HepG2 (cell line): ENCODE data around the gene PHC1. TPM values are rescaled to one million over a fixed set of nuclear protein-coding genes. Genes with fewer than 3 reads are reported as not detected.

Experiments
- ATAC-seq: fragments of 200-7000 bp; cut with Tn5 transposase; 3 replicates; pipeline ENCODE4 v1.9.1; 2020; ENCODE audit warnings: mild to moderate bottlenecking, moderate library complexity
- BruUV-seq: library from RNA; stranded (reverse); fragments of 400-500 nt; replicated peaks from 2 replicates; lab custom pipeline; 2021; lab: Mats Ljungman, UMichigan
- CTCF ChIA-PET: fragments of 300-600 bp; formaldehyde crosslinking; extraction: SDS; loops from one replicate; lab custom pipeline; 2021; ENCODE audit warnings: low total read pairs, inconsistent platforms, low intra/inter-chr PET ratio; lab: Yijun Ruan, JAX
- POLR2A ChIA-PET: fragments of 350-600 bp; sonication (Branson Sonifier 250); formaldehyde crosslinking; loops from one replicate; lab custom pipeline; 2020; ENCODE audit warnings: antibody characterized with exemption, inconsistent platforms; lab: Yijun Ruan, JAX
- DNase-seq: peaks from one replicate; pipeline ENCODE4 v3.0.0-alpha.2; 2015; ENCODE audit warnings: low spot score
- FAIRE-seq: peaks from 3 replicates; lab custom pipeline; 2011; peaks lifted over from hg19 to GRCh38; lab: Jason Lieb, UNC
- H2AFZ ChIP-seq: one replicate; pipeline ENCODE4 v1.6.1; 2011; ENCODE audit warnings: low read length, inconsistent platforms
- H3K27ac ChIP-seq: fragments of 300-600 bp; 3 replicates; pipeline ENCODE4 v1.8.0; 2011; ENCODE audit warnings: mixed run types, mild to moderate bottlenecking, mixed read lengths, low read length, inconsistent platforms; ENCODE audit not compliant: insufficient read depth; ENCODE audit errors: extremely low read length
- H3K27me3 ChIP-seq, 2 experiments: fragments of 200-600 bp in 1 of 2; 2 replicates in 1 of 2; 3 replicates in 1 of 2; pipeline versions ENCODE4 v1.6.0 to v1.8.0; 2011; ENCODE audit warnings: low read length in 2 of 2, mild to moderate bottlenecking in 2 of 2, moderate library complexity in 2 of 2, inconsistent platforms in 1 of 2; ENCODE audit not compliant: insufficient read depth in 2 of 2, control insufficient read depth in 1 of 2
- H3K36me3 ChIP-seq, 2 experiments: fragments of 200-600 bp in 1 of 2; replicated peaks in 1 of 2; 2 replicates in 1 of 2; 3 replicates in 1 of 2; pipeline versions ENCODE4 v1.5.1 to v1.8.0; 2011; ENCODE audit warnings: low read length in 2 of 2, inconsistent platforms in 1 of 2; ENCODE audit not compliant: insufficient read depth in 2 of 2, control insufficient read depth in 1 of 2
- H3K4me1 ChIP-seq: 2 replicates; pipeline ENCODE4 v1.5.1; 2012; ENCODE audit warnings: low read length, inconsistent platforms; ENCODE audit not compliant: insufficient read depth
- H3K4me2 ChIP-seq: 2 replicates; pipeline ENCODE4 v1.6.0; 2011; ENCODE audit warnings: low read depth, low read length, inconsistent platforms
- H3K4me3 ChIP-seq, 3 experiments: fragments of 200-600 bp in 1 of 3; sonication (generic), shearing (Covaris generic) in 1 of 3; replicated peaks in 1 of 3; 2 replicates each; pipeline ENCODE4 v1.5.1; 2011 to 2016; ENCODE audit warnings: low read length in 3 of 3, inconsistent platforms in 2 of 3, low read depth in 2 of 3, mild to moderate bottlenecking in 2 of 3, control low read depth in 1 of 3, mixed read lengths in 1 of 3; ENCODE audit not compliant: insufficient read depth in 1 of 3
- H3K79me2 ChIP-seq: one replicate; pipeline ENCODE4 v1.6.1; 2011; ENCODE audit warnings: low read length, inconsistent platforms; ENCODE audit not compliant: insufficient read depth
- H3K9ac ChIP-seq: 2 replicates; pipeline ENCODE4 v1.6.0; 2011; ENCODE audit warnings: mild to moderate bottlenecking, low read depth, low read length, inconsistent platforms; ENCODE audit not compliant: insufficient read depth
- H3K9me3 ChIP-seq: 2 replicates; pipeline ENCODE4 v1.5.1; 2012; ENCODE audit warnings: mild to moderate bottlenecking, low read length
- H4K20me1 ChIP-seq: 2 replicates; pipeline ENCODE4 v1.6.0; 2011; ENCODE audit warnings: inconsistent platforms, mild to moderate bottlenecking, low read length, moderate library complexity; ENCODE audit not compliant: insufficient read depth
- CBX5 ChIP-seq: sonication (generic); formaldehyde crosslinking; IDR thresholded peaks from 2 replicates; pipeline ENCODE4 v1.4.0; 2020; ENCODE audit warnings: missing genetic modification reagents, borderline replicate concordance
- CENPBD1 ChIP-seq: sonication (generic); formaldehyde crosslinking; IDR thresholded peaks from 2 replicates; pipeline ENCODE4 v1.8.0; 2022; ENCODE audit warnings: missing genetic modification reagents, low read depth, mild to moderate bottlenecking, borderline replicate concordance
- HOXA3 ChIP-seq: sonication (generic); formaldehyde crosslinking; IDR thresholded peaks from 2 replicates; pipeline ENCODE4 v1.5.0; 2020; ENCODE audit warnings: missing genetic modification reagents
- JUNB ChIP-seq: sonication (generic); formaldehyde crosslinking; IDR thresholded peaks from 2 replicates; pipeline ENCODE4 v1.8.0; 2022; ENCODE audit warnings: missing genetic modification reagents, mild to moderate bottlenecking, borderline replicate concordance
- MATR3 ChIP-seq: sonication (generic); formaldehyde crosslinking; IDR thresholded peaks from 2 replicates; pipeline ENCODE4 v1.4.0; 2020; ENCODE audit warnings: missing genetic modification reagents
- POLR2AphosphoS5 ChIP-seq: IDR thresholded peaks from 2 replicates; pipeline ENCODE4 v1.6.1; 2012; ENCODE audit warnings: low read depth, low read length
- TOPORS ChIP-seq: sonication (generic); formaldehyde crosslinking; IDR thresholded peaks from 2 replicates; pipeline ENCODE4 v1.8.0; 2023; ENCODE audit warnings: mild to moderate bottlenecking, missing genetic modification reagents
- ZNF160 ChIP-seq: sonication (generic); formaldehyde crosslinking; IDR thresholded peaks from 2 replicates; pipeline ENCODE4 v1.8.0; 2022; ENCODE audit warnings: mild to moderate bottlenecking, inconsistent platforms, missing genetic modification reagents
- ZNF850 ChIP-seq: sonication (generic); formaldehyde crosslinking; conservative IDR thresholded peaks from 2 replicates; pipeline ENCODE4 v1.9.0; 2021; ENCODE audit warnings: mild to moderate bottlenecking, missing genetic modification reagents
- WGBS: methylation state at CpG from one replicate; pipeline ENCODE4 v1.1.6; 2017; ENCODE audit warnings: low lambda C conversion rate; 5-methylcytosine and 5-hydroxymethylcytosine counted together
- in situ Hi-C: cut with HindIII; loops from 2 replicates; pipeline ENCODE4 v1.10.0; 2017; ENCODE audit warnings: low pct_unique_long_range_greater_than_20kb; ENCODE audit not compliant: extremely low pct_ligation_motif_present
- intact Hi-C: fragments of 100-400 bp; cut with micrococcal nuclease; formaldehyde crosslinking; loops from one replicate; pipeline ENCODE4 v1.10.0; 2022; ENCODE audit not compliant: unreplicated experiment
- polyA plus RNA-seq, 8 experiments: library from polyadenylated mRNA; depleted of rRNA in 3 of 8; stranded (reverse) in 7 of 8; unstranded in 1 of 8; fragments of >200 nt; fragmentation: Illumina TruSeq in 4 of 8; extraction: Trizol in 4 of 8; gene quantifications; 2 replicates each; pipeline versions ENCODE4 v1.2.1 to v1.2.3, GENCODE V29; 2011 to 2016; ENCODE audit warnings: low read depth in 4 of 8, missing spikeins in 1 of 8, mixed read lengths in 1 of 8; ENCODE audit not compliant: insufficient read depth in 1 of 8
- total RNA-seq, 5 experiments: library from RNA; depleted of rRNA; stranded (reverse); fragments of >200 nt; fragmentation: Illumina TruSeq; extraction: Trizol; gene quantifications; 2 replicates each; pipeline ENCODE4 v1.2.3, GENCODE V29; 2016; ENCODE audit warnings: low read depth in 1 of 5
- TF ChIP-seq, protein P1 (sequence below): sonication (generic); formaldehyde crosslinking; IDR thresholded peaks from 2 replicates; pipeline ENCODE4 v1.4.0; 2020; ENCODE audit warnings: missing genetic modification reagents, low read depth, mild to moderate bottlenecking, borderline replicate concordance
- TF ChIP-seq, protein P2 (sequence below): sonication (generic); formaldehyde crosslinking; IDR thresholded peaks from 2 replicates; pipeline ENCODE4 v1.4.0; 2020; ENCODE audit warnings: missing genetic modification reagents

Gene PHC1
- total and polyA plus RNA-seq, 2 of the 13 experiments (the other 11 are each of a cell fraction or from before 2014, with no cell fraction given): 9.4 to 35.0 TPM

DNA sequence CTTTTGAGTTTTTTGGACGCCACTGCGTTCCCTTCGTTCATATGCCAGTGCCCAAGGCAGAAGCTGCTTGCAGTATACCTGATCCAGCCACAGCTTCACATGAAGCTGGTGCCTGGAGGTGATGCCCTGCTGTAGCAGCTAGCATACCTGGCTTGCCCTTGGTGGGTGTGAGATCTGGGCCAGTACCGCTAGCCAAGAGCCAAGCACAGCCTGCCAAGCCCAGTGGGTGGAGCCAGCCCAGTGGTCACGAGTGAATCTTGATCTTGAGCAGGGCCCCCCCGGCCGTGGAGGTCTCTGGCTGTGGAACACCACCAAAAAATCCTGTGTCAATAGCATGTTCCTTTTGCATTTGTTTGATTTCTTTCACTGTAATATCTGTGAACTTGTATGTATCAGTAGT lies 42.5 kb downstream of the PHC1 start:
- DNase-seq: no peak
- BruUV-seq: no TSS peak
- H3K4me1 ChIP-seq: peaks cover 8% of the 10 kb centered on the region
- H3K36me3 ChIP-seq: no peaks in the 10 kb centered on the region
- H2AFZ ChIP-seq: no peak overlapping the region
- no peak overlapping the region for H3K9ac ChIP-seq
- no peaks in the 10 kb centered on the region for H3K27me3 ChIP-seq
- intact Hi-C loops: no loop called here
- no peaks in the 10 kb centered on the region; the same call in 1 of the 2 replicates for H3K9me3 ChIP-seq
- POLR2A ChIA-PET: no interaction called here
- TF ChIP-seq TOPORS (CRISPR knock-in tag): no peak
- TF ChIP-seq POLR2AphosphoS5: no peak
- TF ChIP-seq, protein P1, sequence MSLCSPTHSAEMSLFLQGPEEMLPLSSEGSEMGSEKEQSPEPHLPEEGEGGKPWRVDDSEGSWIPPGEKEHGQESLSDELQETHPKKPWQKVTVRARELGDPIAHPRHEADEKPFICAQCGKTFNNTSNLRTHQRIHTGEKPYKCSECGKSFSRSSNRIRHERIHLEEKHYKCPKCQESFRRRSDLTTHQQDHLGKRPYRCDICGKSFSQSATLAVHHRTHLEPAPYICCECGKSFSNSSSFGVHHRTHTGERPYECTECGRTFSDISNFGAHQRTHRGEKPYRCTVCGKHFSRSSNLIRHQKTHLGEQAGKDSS (CRISPR knock-in tag): no peak
- no peak for TF ChIP-seq HOXA3 (CRISPR knock-in tag)
- TF ChIP-seq JUNB: no peak
- no peak for TF ChIP-seq CENPBD1
- TF ChIP-seq CBX5: no peak
- TF ChIP-seq ZNF160: no peak
- no peak for TF ChIP-seq MATR3 (CRISPR knock-in tag)
- TF ChIP-seq, protein P2, sequence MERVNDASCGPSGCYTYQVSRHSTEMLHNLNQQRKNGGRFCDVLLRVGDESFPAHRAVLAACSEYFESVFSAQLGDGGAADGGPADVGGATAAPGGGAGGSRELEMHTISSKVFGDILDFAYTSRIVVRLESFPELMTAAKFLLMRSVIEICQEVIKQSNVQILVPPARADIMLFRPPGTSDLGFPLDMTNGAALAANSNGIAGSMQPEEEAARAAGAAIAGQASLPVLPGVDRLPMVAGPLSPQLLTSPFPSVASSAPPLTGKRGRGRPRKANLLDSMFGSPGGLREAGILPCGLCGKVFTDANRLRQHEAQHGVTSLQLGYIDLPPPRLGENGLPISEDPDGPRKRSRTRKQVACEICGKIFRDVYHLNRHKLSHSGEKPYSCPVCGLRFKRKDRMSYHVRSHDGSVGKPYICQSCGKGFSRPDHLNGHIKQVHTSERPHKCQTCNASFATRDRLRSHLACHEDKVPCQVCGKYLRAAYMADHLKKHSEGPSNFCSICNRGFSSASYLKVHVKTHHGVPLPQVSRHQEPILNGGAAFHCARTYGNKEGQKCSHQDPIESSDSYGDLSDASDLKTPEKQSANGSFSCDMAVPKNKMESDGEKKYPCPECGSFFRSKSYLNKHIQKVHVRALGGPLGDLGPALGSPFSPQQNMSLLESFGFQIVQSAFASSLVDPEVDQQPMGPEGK: no peak
- TF ChIP-seq ZNF850 (CRISPR knock-in tag): no peak
- H3K27ac ChIP-seq: no peak overlapping the region
- no peaks in the 10 kb centered on the region for H3K79me2 ChIP-seq
- no peak for FAIRE-seq
- CTCF ChIA-PET: no interaction called here
- ATAC-seq: no peak
- no peaks in the 10 kb centered on the region for H4K20me1 ChIP-seq
- no peak overlapping the region for H3K4me3 ChIP-seq
- H3K4me2 ChIP-seq: no peak overlapping the region
- 95% methylated on average over 6 of the region's 7 CpGs for WGBS
- in situ Hi-C loops: no loop called here
